Transverse colon (tissue), 4 donors: ENCODE data around the gene NFYB. TPM values are rescaled to one million over a fixed set of nuclear protein-coding genes. Genes with fewer than 3 reads are reported as not detected.
"Not testable (repeated sequence)": the region's sequence is repeated elsewhere in the genome, so short reads cannot be mapped to it uniquely, and the experiment has no call there.

Source experiments
- DNase-seq: peaks from one replicate; pipeline ENCODE4 v3.0.0-alpha.2; 2019
- H3K27ac ChIP-seq, 4 donors: fragments of 200-600 bp; sonication (generic); 2 replicates each; pipeline ENCODE4 v1.5.1; 2016 to 2018; ENCODE audit warnings: inconsistent platforms in 4 of 4
- H3K27me3 ChIP-seq: fragments of 200-600 bp; sonication (generic); 2 replicates; pipeline ENCODE4 v1.5.1; 2017; ENCODE audit warnings: inconsistent platforms
- H3K36me3 ChIP-seq, 4 donors: fragments of 200-600 bp; sonication (generic); 2 replicates each; pipeline ENCODE4 v1.5.1; 2017 to 2019; ENCODE audit warnings: inconsistent platforms in 4 of 4
- H3K4me1 ChIP-seq, 4 donors: fragments of 200-600 bp; sonication (generic); 2 replicates each; pipeline ENCODE4 v1.5.1; 2017 to 2020; ENCODE audit warnings: inconsistent platforms in 4 of 4
- H3K4me3 ChIP-seq, 4 donors: fragments of 200-600 bp; sonication (generic); 1 replicate in 1 of 4; 2 replicates in 3 of 4; pipeline versions ENCODE4 v1.5.1 to v1.6.1; 2017 to 2019; ENCODE audit warnings: inconsistent platforms in 4 of 4
- H3K9me3 ChIP-seq, 2 donors: fragments of 200-600 bp; sonication (generic); 2 replicates each; pipeline ENCODE4 v1.5.1; 2017 to 2019; ENCODE audit warnings: inconsistent platforms in 2 of 2
- EP300 ChIP-seq: sonication (generic); formaldehyde crosslinking; IDR thresholded peaks from one replicate; pipeline ENCODE4 v1.6.1; 2017; ENCODE audit warnings: antibody characterized with exemption, low read depth
- POLR2A ChIP-seq: fragments of 450-650 bp; IDR thresholded peaks from one replicate; pipeline ENCODE4 v1.6.1; 2016; ENCODE audit warnings: antibody characterized with exemption, mild to moderate bottlenecking, moderate library complexity
- POLR2AphosphoS5 ChIP-seq, 3 donors: sonication (generic); formaldehyde crosslinking; IDR thresholded peaks; one replicate each; pipeline ENCODE4 v1.6.1; 2016; ENCODE audit warnings: antibody characterized with exemption in 3 of 3
- WGBS, 2 donors: methylation state at CpG; one replicate each; pipeline ENCODE4 v1.1.5; 2018; ENCODE audit warnings: low coverage in 1 of 2; 5-methylcytosine and 5-hydroxymethylcytosine counted together
- in situ Hi-C, 4 donors: fragments of 200-750 bp; cut with MboI; loops; one replicate each; pipeline versions ENCODE4 v1.15.0 to v1.15.1; 2017; ENCODE audit warnings: low sequenced_read_pairs in 3 of 4, low pct_ligation_motif_present in 1 of 4, low pct_unique_long_range_greater_than_20kb in 1 of 4
- intact Hi-C: fragments of 100-400 bp; cut with DNase I; formaldehyde crosslinking; loops from one replicate; pipeline ENCODE4 v1.15.1; 2023; ENCODE audit warnings: low total_unique reads
- total RNA-seq, 4 donors: library from RNA; depleted of rRNA; stranded (reverse); fragments of >200 nt; gene quantifications; one replicate each; pipeline ENCODE4 v1.1.0, GENCODE V29; 2016
- TF ChIP-seq, protein P1 (sequence below), 5 experiments: fragments of 200-600 bp in 3 of 5; fragments of 450-650 bp in 2 of 5; sonication (generic) in 3 of 5; IDR thresholded peaks; 1 replicate in 2 of 5; 2 replicates in 3 of 5; pipeline ENCODE4 v1.5.1; 2016 to 2017; ENCODE audit warnings: antibody characterized with exemption in 5 of 5, inconsistent platforms in 3 of 5, mild to moderate bottlenecking in 2 of 5, moderate library complexity in 1 of 5

Gene NFYB
- total RNA-seq, 4 donors from 2014 or later = 9.4 to 26.0 (median 18.8) TPM

DNA sequence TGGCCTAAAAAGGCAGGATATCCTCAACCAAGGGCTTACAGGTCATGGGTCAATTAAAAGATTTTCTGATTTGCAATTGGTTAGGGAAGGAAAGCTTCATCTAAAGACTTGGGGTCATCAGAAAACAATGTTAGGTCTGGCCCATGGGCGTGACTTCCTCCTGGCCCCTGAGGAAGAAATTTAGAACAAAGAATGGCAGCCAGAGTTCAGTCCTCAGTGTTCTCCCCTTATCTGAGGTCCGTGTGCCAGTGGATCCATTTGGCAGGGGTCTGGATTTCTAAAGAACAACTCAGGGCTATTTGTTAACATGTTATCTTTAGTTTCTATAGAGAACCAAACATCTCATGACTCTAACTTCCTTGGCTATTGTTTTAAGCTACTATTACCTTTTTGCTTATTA, 27.8 kb upstream of the NFYB start:
- H3K4me1 ChIP-seq = no peaks in the 10 kb centered on the region
- H3K27ac ChIP-seq = no peak overlapping the region
- DNase-seq = no peak
- H3K36me3 ChIP-seq = no peaks in the 10 kb centered on the region
- in situ Hi-C loops (no loop called here), intact Hi-C loops (no loop called here)
- no peaks in the 10 kb centered on the region for H3K9me3 ChIP-seq
- WGBS, 2 donors = 89 to 100% methylated on average over 1 to 2 of the region's 2 CpGs
- TF ChIP-seq, protein P1, sequence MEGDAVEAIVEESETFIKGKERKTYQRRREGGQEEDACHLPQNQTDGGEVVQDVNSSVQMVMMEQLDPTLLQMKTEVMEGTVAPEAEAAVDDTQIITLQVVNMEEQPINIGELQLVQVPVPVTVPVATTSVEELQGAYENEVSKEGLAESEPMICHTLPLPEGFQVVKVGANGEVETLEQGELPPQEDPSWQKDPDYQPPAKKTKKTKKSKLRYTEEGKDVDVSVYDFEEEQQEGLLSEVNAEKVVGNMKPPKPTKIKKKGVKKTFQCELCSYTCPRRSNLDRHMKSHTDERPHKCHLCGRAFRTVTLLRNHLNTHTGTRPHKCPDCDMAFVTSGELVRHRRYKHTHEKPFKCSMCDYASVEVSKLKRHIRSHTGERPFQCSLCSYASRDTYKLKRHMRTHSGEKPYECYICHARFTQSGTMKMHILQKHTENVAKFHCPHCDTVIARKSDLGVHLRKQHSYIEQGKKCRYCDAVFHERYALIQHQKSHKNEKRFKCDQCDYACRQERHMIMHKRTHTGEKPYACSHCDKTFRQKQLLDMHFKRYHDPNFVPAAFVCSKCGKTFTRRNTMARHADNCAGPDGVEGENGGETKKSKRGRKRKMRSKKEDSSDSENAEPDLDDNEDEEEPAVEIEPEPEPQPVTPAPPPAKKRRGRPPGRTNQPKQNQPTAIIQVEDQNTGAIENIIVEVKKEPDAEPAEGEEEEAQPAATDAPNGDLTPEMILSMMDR (IDR thresholded peaks at IDR 0.05) = no peak
- no peaks in the 10 kb centered on the region for H3K27me3 ChIP-seq
- no peak overlapping the region for H3K4me3 ChIP-seq

DNA sequence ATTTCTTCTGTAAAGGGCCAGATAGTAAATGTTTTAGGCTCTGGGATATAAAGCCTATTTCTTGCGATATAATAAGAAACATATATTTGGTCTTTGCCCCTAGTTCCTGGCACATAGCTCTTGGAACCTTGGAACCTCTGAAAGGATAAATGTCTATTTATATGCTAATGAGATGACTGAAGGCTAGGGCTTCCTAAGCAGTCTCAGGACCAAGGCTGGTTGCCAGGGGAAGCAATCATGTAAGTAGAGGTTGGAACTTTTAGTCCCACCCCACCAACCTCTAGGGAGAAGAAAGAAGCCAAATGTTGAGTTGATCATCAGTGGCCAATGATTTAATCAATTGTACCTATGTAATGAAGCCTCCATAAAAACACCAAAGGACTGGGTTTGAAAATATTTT, 26.6 kb upstream of the NFYB start:
- TF ChIP-seq, protein P1 (IDR thresholded peaks at IDR 0.05) = no peak
- no peak for TF ChIP-seq POLR2AphosphoS5 (IDR thresholded peaks at IDR 0.05)
- no peak for TF ChIP-seq EP300
- no peak for TF ChIP-seq POLR2A
- in situ Hi-C loops = no loop called here
- no peaks in the 10 kb centered on the region for H3K36me3 ChIP-seq
- no peak for DNase-seq
- intact Hi-C loops = no loop called here
- no peaks in the 10 kb centered on the region for H3K27me3 ChIP-seq
- H3K4me1 ChIP-seq = no peaks in the 10 kb centered on the region
- WGBS, 2 donors = 40 to 59% methylated on average over 1 of the region's 1 CpG
- H3K4me3 ChIP-seq = no peak overlapping the region
- H3K9me3 ChIP-seq = no peaks in the 10 kb centered on the region
- no peak overlapping the region for H3K27ac ChIP-seq

DNA sequence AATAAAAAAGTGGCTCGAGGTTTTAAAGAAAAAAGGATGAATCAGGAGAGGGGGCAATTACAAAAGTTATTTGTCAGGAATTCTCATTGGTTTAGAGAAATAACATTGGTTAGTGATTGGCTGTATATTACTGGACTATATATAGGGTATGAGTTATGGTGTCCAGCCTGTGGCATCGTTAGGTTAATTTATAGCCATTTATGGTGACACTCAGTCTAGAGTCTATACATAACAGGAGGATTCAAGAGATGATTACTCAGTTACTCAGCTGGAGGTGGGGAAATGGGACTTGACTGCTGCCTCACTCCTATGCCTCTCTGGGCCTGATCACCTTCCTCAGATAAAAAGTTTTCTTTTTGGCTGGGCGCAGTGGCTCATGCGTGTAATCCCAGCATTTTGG, 25.6 kb upstream of the NFYB start:
- no peak overlapping the region for H3K27ac ChIP-seq
- in situ Hi-C loops = no loop called here
- no peaks in the 10 kb centered on the region for H3K4me1 ChIP-seq
- intact Hi-C loops = no loop called here
- DNase-seq = no peak
- WGBS, 2 donors = 71 to 78% methylated on average over 3 to 4 of the region's 4 CpGs
- no peaks in the 10 kb centered on the region for H3K9me3 ChIP-seq
- no peaks in the 10 kb centered on the region for H3K36me3 ChIP-seq
- no peak overlapping the region for H3K4me3 ChIP-seq
- no peaks in the 10 kb centered on the region for H3K27me3 ChIP-seq
- TF ChIP-seq POLR2A (no peak), EP300 (no peak), POLR2AphosphoS5 (IDR thresholded peaks at IDR 0.05) (no peak)
- TF ChIP-seq, protein P1 (IDR thresholded peaks at IDR 0.05) = no peak

DNA sequence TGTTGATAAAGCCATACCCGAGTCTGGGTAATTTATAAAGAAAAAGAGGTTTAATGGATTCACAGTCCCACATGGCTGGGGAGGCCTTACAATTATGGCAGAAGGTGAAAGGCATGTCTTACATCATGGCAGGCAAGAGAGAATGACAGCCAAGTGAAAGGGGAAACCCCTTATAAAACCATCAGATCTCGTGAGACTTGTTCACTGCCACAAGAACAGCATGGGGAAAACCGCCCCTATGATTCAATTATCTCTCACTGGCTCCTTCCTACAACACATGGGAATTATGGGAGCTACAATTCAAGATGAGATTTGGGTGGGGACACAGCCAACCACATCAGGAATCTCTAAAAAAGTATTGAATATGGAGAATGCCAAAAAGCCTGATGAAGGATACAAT, 25.0 kb upstream of the NFYB start:
- H3K27ac ChIP-seq, DNase-seq, intact Hi-C loops, in situ Hi-C loops, H3K27me3 ChIP-seq, H3K4me1 ChIP-seq, H3K36me3 ChIP-seq, H3K4me3 ChIP-seq, H3K9me3 ChIP-seq: not testable (repeated sequence)
- WGBS, 2 donors = 70 to 71% methylated on average over 3 of the region's 3 CpGs

DNA sequence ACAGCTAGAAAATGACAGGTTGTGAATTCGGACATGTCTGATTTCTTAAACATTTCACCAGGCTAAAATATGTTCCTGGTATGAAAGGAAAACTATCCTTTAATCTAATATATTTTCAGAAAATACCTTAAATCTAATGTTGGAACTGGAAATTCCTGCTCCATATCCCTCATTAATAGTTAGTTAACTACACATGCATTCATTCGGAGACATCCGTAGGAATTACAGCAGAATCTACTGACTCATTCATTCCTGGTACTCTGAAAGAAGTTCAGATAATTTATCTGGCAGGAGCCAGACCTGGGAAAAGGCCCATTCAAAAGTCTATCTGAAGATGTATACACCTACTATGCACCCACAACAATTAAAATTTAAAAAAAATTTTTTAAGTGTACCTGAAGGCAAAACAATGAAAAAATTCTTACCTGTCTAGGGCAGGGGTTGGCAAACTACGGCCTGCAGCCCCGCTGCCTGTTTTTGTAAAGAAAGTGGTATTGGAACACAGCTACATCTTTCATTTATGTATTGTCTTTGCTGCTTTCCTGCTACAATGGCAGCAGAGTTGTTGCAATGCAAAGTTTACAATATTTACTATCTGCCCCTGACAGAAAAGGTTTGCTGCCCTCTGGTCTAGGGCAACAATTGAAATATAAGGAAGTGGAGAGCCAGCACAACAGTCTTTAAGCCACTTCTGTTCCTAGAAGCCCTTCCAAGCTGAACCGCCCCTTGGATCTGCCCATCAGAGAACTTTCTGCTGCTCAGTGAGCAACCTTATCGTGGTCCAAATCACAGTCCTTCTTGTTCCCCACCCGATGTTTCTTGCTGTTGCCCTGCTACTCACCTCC, 17.9 kb upstream of the NFYB start:
- Histone ChIP-seq H3K4me3 (no peak overlapping the region), H3K9me3 (no peaks in the 10 kb centered on the region), H3K27ac (no peak overlapping the region), H3K27me3 (no peaks in the 10 kb centered on the region), H3K4me1 (no peaks in the 10 kb centered on the region), H3K36me3 (no peaks in the 10 kb centered on the region)
- DNase-seq = no peak
- TF ChIP-seq POLR2AphosphoS5 (IDR thresholded peaks at IDR 0.05) = no peak
- TF ChIP-seq EP300 = no peak
- no peak for TF ChIP-seq POLR2A
- TF ChIP-seq, protein P1 (IDR thresholded peaks at IDR 0.05) = no peak
- intact Hi-C loops = no loop called here
- 93 to 94% methylated on average over 5 to 8 of the region's 8 CpGs for WGBS, 2 donors
- in situ Hi-C loops = no loop called here
